GM12878 (cell line): ENCODE results near the gene CCDC106. TPM values are rescaled to one million over a fixed set of nuclear protein-coding genes. Genes with fewer than 3 reads are reported as not detected.

Experiments used
- BCL11A ChIP-seq: IDR thresholded peaks from 2 replicates; pipeline ENCODE4 v1.6.1; 2011; ENCODE audit warnings: low read depth, low read length
- BMI1 ChIP-seq: fragments of 450-650 bp; IDR thresholded peaks from 2 replicates; pipeline ENCODE4 v1.6.1; 2016; ENCODE audit warnings: mild to moderate bottlenecking, moderate library complexity, borderline replicate concordance
- CHD2 ChIP-seq: IDR thresholded peaks from 2 replicates; pipeline ENCODE4 v1.6.1; 2011; ENCODE audit warnings: low read depth, low read length, improper control_type of control experiment, borderline replicate concordance
- CREB1 ChIP-seq: IDR thresholded peaks from 2 replicates; pipeline ENCODE4 v1.6.1; 2012; ENCODE audit warnings: low read depth, mild to moderate bottlenecking, inconsistent platforms
- DPF2 ChIP-seq: fragments of 450-650 bp; IDR thresholded peaks from 2 replicates; pipeline ENCODE4 v1.6.1; 2017; ENCODE audit warnings: mild to moderate bottlenecking
- GABPA ChIP-seq: IDR thresholded peaks from 2 replicates; pipeline ENCODE4 v1.6.1; 2014; ENCODE audit warnings: antibody characterized with exemption, low read depth, mild to moderate bottlenecking, inconsistent platforms
- GATAD2B ChIP-seq: fragments of 450-650 bp; conservative IDR thresholded peaks from 2 replicates; pipeline ENCODE4 v1.6.1; 2017; ENCODE audit warnings: low read depth, mild to moderate bottlenecking, moderate library complexity
- IRF4 ChIP-seq: IDR thresholded peaks from 2 replicates; pipeline ENCODE4 v1.6.1; 2011; ENCODE audit warnings: low read depth, low read length
- JUND ChIP-seq: IDR thresholded peaks from 2 replicates; pipeline ENCODE4 v1.6.1; 2012; ENCODE audit warnings: low read depth, mild to moderate bottlenecking, low read length, improper control_type of control experiment, moderate library complexity
- MTA3 ChIP-seq: IDR thresholded peaks from 2 replicates; pipeline ENCODE4 v1.6.1; 2012; ENCODE audit warnings: low read length, inconsistent platforms, borderline replicate concordance
- NRF1 ChIP-seq: conservative IDR thresholded peaks from 2 replicates; pipeline ENCODE4 v1.6.1; 2011; ENCODE audit warnings: mild to moderate bottlenecking, low read depth, low read length, improper control_type of control experiment
- PAX8 ChIP-seq: fragments of 450-650 bp; IDR thresholded peaks from 2 replicates; pipeline ENCODE4 v1.6.1; 2017; ENCODE audit warnings: mild to moderate bottlenecking, moderate library complexity
- POLR2A ChIP-seq: IDR thresholded peaks from 2 replicates; pipeline ENCODE4 v1.6.1; 2011; ENCODE audit warnings: low read depth, mild to moderate bottlenecking, low read length
- RB1 ChIP-seq: fragments of 450-650 bp; formaldehyde crosslinking; IDR thresholded peaks from 2 replicates; pipeline ENCODE4 v1.6.1; 2017; ENCODE audit warnings: mild to moderate bottlenecking, borderline replicate concordance
- SIX5 ChIP-seq: IDR thresholded peaks from 2 replicates; pipeline ENCODE4 v1.6.1; 2011; ENCODE audit warnings: mild to moderate bottlenecking, low read depth, low read length, moderate library complexity; ENCODE audit not compliant: severe bottlenecking
- SUPT20H ChIP-seq: IDR thresholded peaks from 2 replicates; pipeline ENCODE4 v1.6.1; 2011; ENCODE audit warnings: low read depth, mild to moderate bottlenecking, low read length, moderate library complexity, borderline replicate concordance; ENCODE audit not compliant: control insufficient read depth
- WRNIP1 ChIP-seq: IDR thresholded peaks from 2 replicates; pipeline ENCODE4 v1.6.1; 2011; ENCODE audit warnings: low read depth, low read length, improper control_type of control experiment, borderline replicate concordance
- polyA plus RNA-seq, 11 experiments: library from polyadenylated mRNA; depleted of rRNA in 4 of 11; unstranded in 6 of 11; stranded (reverse) in 5 of 11; fragments of >200 nt; fragmentation: Nextera tagmentation in 4 of 11; fragmentation: Illumina TruSeq in 1 of 11; extraction: Ambion mirVana in 4 of 11; extraction: Trizol in 1 of 11; gene quantifications; 1 replicate in 1 of 11; 2 replicates in 10 of 11; pipeline versions ENCODE4 v1.2.1 to v1.2.3, GENCODE V29; 2011 to 2016; ENCODE audit warnings: inconsistent platforms in 2 of 11, missing spikeins in 2 of 11, low read depth in 1 of 11
- total RNA-seq, 4 experiments: library from RNA; depleted of rRNA in 3 of 4; stranded (reverse); fragments of >200 nt in 3 of 4; fragmentation: Illumina TruSeq in 1 of 4; extraction: Trizol in 1 of 4; gene quantifications; 2 replicates each; pipeline versions ENCODE4 v1.2.1 to v1.2.3, GENCODE V29; 2013 to 2021
- TF ChIP-seq, protein P1 (sequence below): fragments of 450-650 bp; IDR thresholded peaks from 2 replicates; pipeline ENCODE4 v1.6.1; 2017; ENCODE audit warnings: low read depth, mild to moderate bottlenecking, moderate library complexity
- TF ChIP-seq, protein P2 (sequence below): fragments of 450-650 bp; IDR thresholded peaks from 2 replicates; pipeline ENCODE4 v1.6.1; 2016; ENCODE audit warnings: mild to moderate bottlenecking
- TF ChIP-seq, protein P3 (sequence below): fragments of 450-650 bp; IDR thresholded peaks from 2 replicates; pipeline ENCODE4 v1.6.1; 2018; ENCODE audit warnings: mild to moderate bottlenecking, low read depth, moderate library complexity; ENCODE audit not compliant: partially characterized antibody
- TF ChIP-seq, protein P4 (sequence below): fragments of 450-650 bp; IDR thresholded peaks from 2 replicates; pipeline ENCODE4 v1.6.1; 2017; ENCODE audit warnings: mild to moderate bottlenecking, moderate library complexity

CCDC106 gene
- total and polyA plus RNA-seq, 10 of the 15 experiments (the other 5 are each of a cell fraction or from before 2014, with no cell fraction given) = 0.04 to 35.9 (median 19.8) TPM

DNA sequence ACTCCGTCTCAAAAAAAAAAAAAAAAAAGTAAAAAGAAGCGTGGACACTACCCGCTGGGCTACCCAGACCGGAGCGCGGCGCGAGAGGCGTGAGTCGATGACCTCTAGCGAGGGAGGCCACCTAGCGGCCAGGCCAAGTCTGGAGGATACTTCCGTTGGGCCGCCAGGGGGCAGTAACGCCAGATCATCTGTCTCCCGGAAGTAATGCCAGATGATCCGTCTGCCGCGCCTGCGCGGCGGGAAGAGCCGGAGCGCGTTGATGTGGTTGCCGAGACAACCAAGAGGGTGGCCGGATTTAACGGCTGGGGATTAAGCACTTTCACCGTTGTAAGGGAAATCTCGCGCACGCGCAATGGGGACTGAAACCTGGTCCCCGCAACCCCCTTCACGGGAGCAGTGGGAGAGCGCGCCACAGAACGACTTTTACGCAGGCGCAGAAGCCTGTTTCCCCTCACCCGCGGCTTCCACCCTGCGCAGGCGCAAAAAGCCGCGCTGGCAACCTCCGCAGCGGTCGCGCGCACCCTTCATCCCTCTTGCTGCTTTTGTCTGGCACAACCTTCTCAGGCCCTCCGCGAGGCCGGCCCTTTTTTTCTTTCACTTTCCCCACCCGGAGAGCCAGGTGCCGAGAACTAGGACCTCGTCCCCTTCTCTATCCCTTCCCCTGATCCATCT, 5.8 kb downstream of the CCDC106 start (continued):
- no peak; the same call in 1 of the 2 replicates for TF ChIP-seq DPF2
- peak; percentile 53; the same call in 1 of the 2 replicates for TF ChIP-seq CREB1
- no peak for TF ChIP-seq MTA3
- TF ChIP-seq CHD2 = peak; percentile 67; the same call in 1 of the 2 replicates
- no peak for TF ChIP-seq WRNIP1
- peak; percentile 84; the same call in 1 of the 2 replicates for TF ChIP-seq GABPA
- peak; percentile 42; the same call in 1 of the 2 replicates for TF ChIP-seq GATAD2B
- TF ChIP-seq, protein P1, sequence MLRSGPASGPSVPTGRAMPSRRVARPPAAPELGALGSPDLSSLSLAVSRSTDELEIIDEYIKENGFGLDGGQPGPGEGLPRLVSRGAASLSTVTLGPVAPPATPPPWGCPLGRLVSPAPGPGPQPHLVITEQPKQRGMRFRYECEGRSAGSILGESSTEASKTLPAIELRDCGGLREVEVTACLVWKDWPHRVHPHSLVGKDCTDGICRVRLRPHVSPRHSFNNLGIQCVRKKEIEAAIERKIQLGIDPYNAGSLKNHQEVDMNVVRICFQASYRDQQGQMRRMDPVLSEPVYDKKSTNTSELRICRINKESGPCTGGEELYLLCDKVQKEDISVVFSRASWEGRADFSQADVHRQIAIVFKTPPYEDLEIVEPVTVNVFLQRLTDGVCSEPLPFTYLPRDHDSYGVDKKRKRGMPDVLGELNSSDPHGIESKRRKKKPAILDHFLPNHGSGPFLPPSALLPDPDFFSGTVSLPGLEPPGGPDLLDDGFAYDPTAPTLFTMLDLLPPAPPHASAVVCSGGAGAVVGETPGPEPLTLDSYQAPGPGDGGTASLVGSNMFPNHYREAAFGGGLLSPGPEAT = peak; percentile 58; the same call in 1 of the 2 replicates
- TF ChIP-seq BMI1 = peak; percentile 99
- TF ChIP-seq IRF4 = peak; percentile 43; the same call in 1 of the 2 replicates
- TF ChIP-seq JUND = no peak
- TF ChIP-seq, protein P2, sequence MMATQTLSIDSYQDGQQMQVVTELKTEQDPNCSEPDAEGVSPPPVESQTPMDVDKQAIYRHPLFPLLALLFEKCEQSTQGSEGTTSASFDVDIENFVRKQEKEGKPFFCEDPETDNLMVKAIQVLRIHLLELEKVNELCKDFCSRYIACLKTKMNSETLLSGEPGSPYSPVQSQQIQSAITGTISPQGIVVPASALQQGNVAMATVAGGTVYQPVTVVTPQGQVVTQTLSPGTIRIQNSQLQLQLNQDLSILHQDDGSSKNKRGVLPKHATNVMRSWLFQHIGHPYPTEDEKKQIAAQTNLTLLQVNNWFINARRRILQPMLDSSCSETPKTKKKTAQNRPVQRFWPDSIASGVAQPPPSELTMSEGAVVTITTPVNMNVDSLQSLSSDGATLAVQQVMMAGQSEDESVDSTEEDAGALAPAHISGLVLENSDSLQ = 0 out of 2 replicates have a peak, but pooled peaks have one; percentile 12
- TF ChIP-seq NRF1 = peak; percentile 85
- TF ChIP-seq SIX5 = no peak
- TF ChIP-seq BCL11A = 0 out of 2 replicates have a peak, but pooled peaks have one; percentile 29
- TF ChIP-seq, protein P3, sequence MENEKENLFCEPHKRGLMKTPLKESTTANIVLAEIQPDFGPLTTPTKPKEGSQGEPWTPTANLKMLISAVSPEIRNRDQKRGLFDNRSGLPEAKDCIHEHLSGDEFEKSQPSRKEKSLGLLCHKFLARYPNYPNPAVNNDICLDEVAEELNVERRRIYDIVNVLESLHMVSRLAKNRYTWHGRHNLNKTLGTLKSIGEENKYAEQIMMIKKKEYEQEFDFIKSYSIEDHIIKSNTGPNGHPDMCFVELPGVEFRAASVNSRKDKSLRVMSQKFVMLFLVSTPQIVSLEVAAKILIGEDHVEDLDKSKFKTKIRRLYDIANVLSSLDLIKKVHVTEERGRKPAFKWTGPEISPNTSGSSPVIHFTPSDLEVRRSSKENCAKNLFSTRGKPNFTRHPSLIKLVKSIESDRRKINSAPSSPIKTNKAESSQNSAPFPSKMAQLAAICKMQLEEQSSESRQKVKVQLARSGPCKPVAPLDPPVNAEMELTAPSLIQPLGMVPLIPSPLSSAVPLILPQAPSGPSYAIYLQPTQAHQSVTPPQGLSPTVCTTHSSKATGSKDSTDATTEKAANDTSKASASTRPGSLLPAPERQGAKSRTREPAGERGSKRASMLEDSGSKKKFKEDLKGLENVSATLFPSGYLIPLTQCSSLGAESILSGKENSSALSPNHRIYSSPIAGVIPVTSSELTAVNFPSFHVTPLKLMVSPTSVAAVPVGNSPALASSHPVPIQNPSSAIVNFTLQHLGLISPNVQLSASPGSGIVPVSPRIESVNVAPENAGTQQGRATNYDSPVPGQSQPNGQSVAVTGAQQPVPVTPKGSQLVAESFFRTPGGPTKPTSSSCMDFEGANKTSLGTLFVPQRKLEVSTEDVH = peak; percentile 93
- TF ChIP-seq POLR2A = peak; percentile 80
- TF ChIP-seq RB1 = peak; percentile 91
- TF ChIP-seq PAX8 = no peak
- TF ChIP-seq, protein P4, sequence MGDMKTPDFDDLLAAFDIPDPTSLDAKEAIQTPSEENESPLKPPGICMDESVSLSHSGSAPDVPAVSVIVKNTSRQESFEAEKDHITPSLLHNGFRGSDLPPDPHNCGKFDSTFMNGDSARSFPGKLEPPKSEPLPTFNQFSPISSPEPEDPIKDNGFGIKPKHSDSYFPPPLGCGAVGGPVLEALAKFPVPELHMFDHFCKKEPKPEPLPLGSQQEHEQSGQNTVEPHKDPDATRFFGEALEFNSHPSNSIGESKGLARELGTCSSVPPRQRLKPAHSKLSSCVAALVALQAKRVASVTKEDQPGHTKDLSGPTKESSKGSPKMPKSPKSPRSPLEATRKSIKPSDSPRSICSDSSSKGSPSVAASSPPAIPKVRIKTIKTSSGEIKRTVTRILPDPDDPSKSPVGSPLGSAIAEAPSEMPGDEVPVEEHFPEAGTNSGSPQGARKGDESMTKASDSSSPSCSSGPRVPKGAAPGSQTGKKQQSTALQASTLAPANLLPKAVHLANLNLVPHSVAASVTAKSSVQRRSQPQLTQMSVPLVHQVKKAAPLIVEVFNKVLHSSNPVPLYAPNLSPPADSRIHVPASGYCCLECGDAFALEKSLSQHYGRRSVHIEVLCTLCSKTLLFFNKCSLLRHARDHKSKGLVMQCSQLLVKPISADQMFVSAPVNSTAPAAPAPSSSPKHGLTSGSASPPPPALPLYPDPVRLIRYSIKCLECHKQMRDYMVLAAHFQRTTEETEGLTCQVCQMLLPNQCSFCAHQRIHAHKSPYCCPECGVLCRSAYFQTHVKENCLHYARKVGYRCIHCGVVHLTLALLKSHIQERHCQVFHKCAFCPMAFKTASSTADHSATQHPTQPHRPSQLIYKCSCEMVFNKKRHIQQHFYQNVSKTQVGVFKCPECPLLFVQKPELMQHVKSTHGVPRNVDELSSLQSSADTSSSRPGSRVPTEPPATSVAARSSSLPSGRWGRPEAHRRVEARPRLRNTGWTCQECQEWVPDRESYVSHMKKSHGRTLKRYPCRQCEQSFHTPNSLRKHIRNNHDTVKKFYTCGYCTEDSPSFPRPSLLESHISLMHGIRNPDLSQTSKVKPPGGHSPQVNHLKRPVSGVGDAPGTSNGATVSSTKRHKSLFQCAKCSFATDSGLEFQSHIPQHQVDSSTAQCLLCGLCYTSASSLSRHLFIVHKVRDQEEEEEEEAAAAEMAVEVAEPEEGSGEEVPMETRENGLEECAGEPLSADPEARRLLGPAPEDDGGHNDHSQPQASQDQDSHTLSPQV = peak; percentile 97
- no peak for TF ChIP-seq SUPT20H
